ENCODE results near the gene HOXA13. TPM values are rescaled to one million over a fixed set of nuclear protein-coding genes. Genes with fewer than 3 reads are reported as not detected.

HOXA13 gene
- total RNA-seq, 1 experiment from 2014 or later: 12.1 TPM

Small RNA genes lying within 50 kb of the gene (microRNA-seq; reads per million reads assigned to microRNA genes)
- gene MIR196B (ENCODE audit: unreplicated experiment): 8,614 reads per million, percentile 95 among the genes with 10 or more reads in this experiment

Other genes with a start within 250 kb of the HOXA13 start
- gene HOXA1, start 104.1 kb downstream of the HOXA13 start, total RNA-seq (2014; rRNA removed): 1.4 and 2.0 TPM in 2 replicates
- gene HOXA2, start 97.4 kb downstream of the HOXA13 start, total RNA-seq (2014; rRNA removed): 0.07 and 1.8 TPM in 2 replicates
- gene HOXA4, start 69.3 kb downstream of the HOXA13 start, total RNA-seq (2014; rRNA removed): 2.3 and 5.1 TPM in 2 replicates
- 7.0 and 7.5 TPM in 2 replicates for gene HOXA5, start 56.4 kb downstream of the HOXA13 start, total RNA-seq (2014; rRNA removed)
- 6.9 and 8.3 TPM in 2 replicates for gene HOXA6, start 52.3 kb downstream of the HOXA13 start, total RNA-seq (2014; rRNA removed)
- gene HOXA3, start 47.5 kb downstream of the HOXA13 start, total RNA-seq (2014; rRNA removed): 4.5 and 13.8 TPM in 2 replicates
- 2.6 and 2.8 TPM in 2 replicates for gene HOXA7, start 43.4 kb downstream of the HOXA13 start, total RNA-seq (2014; rRNA removed)
- gene HOXA9, start 34.6 kb downstream of the HOXA13 start, total RNA-seq (2014; rRNA removed): 69.0 and 85.3 TPM in 2 replicates
- gene HOXA10, start 25.8 kb downstream of the HOXA13 start, total RNA-seq (2014; rRNA removed): 36.0 and 46.1 TPM in 2 replicates
- 26.6 and 31.4 TPM in 2 replicates for gene HOXA11, start 14.9 kb downstream of the HOXA13 start, total RNA-seq (2014; rRNA removed)
- gene EVX1, start 42.7 kb upstream of the HOXA13 start, total RNA-seq (2014; rRNA removed): 0.33 and 0.35 TPM in 2 replicates

Measured in PC-3 (cell line).